RKO (cell line): ENCODE measurements around the gene PPARA.

Experiments used
- DNase-seq: peaks from one replicate; pipeline ENCODE4 v3.0.0-alpha.2; 2016; ENCODE audit warnings: low spot score

Gene PPARA

DNA sequence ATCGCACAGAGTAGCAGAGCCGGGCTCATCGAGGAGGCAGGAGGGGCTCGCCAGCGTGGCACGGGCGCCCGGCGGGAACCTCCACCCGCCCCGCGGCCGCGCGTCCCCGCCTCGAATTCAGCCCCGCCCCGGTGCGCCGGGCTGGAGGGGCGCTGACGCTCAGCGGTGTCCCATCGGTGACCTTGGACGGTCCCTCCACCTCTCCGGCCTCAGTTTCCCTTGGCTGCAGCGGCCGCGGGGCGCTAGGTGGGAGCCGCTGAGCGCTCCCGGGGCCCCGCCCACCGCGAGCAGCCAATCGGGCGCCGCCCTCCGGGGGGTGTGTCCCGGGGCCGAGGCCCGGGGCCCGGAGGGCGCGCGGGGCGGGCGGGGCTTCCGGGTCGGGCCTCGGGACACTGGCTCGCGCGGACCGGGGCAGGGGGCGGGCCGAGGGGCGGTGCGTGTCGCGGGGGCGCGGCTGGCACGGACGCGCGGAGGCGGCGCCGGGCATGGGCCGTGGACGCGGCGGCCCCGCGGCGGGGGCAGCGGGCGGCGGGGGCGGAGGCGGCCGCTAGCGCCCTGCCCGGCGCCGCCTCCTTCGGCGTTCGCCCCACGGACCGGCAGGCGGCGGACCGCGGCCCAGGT, at the start of gene PPARA:
Gene PPARA, plus strand, starts transcription at position 493 of the 621 bp plus-strand sequence. CDS start 47,858 bp downstream, outside the sequence.
- peak; percentile 64 for DNase-seq

DNA sequence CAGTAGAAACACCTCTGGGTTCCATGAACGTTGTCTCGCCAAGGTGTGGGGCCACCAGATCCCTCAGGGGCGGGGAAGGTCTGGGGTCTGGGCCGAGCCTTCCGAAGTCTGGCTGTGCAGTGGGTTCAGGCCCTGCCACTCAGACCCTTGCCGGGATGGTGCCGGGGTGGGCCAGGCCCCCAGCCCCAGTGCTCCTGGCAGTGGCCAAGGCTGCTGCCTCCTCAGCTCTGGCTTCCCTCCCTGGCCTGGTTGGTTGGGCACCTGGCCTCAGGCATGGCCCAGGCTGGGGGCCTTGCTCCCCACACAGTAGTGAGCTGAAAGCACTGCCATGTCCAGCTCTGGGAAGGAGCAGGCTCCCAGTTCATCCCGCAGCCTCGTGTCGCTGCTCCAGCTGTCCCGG, 48.2 kb upstream of the PPARA start:
- DNase-seq: no peak

DNA sequence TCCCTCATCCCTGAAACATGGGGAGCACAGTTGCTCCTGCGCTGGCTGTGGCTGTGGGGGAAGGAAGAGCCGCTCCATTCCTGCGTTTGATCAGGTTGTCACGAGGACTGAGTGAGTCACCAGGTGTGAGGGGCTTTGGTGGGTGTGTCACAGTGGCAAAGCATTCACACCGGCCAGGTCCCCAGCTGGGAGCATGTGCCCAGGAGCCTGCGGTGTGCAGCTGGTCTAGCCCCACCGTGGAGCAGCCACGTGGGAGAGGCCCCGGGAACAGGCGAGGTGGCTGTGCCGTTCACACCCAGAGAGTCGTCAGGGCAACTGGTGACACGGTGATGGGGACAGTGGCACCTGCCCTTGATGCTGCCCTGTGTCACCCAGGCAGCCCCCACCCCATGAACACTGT, 47.6 kb upstream of the PPARA start:
- DNase-seq: no peak

DNA sequence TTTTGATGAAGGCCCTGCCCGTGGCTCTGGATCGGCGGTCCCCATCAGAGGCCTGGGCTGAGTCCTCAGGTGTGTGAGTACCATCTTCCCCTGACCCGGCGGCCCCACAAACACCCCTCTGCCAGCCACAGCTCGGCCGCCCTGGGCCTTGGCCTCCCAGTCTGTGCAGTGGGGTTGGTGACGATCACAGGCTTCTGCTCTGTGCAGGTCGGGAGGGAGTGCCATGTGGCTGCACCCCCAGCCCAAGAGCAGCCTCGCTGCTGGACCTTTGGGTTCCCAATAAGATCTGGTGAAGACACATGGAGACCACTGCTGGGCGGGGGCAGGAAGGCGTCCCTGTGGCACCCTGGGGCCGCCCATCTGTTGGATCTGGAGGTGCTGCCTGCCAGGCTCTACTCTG, 47.1 kb upstream of the PPARA start:
- no peak for DNase-seq

DNA sequence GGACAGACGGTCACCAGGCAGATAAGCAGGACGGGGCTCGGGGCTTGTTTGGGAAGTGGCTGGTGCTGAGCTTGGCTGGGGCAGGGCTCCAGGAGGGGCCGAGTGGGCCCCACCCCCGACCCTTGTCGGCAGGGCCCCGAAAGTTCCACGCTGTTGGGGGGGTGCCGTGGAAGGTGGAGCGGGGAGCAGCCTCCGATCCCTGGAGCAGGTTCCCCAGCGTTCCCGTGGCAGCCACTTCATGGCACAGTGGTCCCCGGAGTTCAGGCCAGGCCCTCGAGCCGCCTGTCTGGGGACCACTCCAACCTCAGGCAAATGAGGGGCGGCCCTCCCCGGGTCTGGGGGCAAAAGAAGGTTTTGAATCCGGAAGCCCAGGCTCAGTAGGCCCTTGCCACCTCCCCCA, 46.7 kb upstream of the PPARA start:
- no peak for DNase-seq

DNA sequence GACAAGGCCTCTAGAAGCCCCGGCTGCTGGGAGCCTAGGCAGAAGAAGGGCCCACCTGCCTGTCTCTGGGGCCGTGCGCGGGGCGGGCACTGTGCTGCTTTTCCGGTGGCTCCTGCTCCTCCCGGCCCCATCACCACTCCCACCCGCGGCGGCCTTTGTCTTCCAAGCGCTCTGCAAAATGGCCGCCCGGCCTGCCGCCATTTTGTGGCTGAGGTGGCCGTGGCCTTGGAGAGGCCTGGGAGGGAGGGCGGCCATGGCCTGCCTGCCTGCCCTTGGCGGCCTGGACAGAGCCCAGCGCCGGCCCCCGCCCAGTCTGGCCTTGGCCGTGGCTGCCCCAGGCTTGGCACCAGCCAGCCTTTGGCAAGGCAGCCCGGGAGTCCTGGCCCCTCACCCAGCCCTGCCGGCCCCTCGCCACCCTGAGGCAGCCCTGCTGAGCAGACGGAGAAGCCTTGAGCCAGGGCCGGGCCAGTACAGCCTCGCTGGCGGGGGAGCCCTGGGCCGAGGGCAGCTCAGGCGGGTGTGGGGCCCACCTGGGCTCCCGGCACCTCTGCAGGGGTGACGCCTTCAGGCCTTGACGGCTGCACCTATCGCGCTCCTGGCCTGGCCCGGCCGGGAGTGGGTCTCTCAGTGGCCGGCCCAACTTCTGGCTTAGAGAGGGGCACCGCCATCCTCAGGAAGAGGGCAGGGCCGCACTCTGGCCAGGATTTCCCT, 46.0 kb upstream of the PPARA start:
- DNase-seq: no peak

DNA sequence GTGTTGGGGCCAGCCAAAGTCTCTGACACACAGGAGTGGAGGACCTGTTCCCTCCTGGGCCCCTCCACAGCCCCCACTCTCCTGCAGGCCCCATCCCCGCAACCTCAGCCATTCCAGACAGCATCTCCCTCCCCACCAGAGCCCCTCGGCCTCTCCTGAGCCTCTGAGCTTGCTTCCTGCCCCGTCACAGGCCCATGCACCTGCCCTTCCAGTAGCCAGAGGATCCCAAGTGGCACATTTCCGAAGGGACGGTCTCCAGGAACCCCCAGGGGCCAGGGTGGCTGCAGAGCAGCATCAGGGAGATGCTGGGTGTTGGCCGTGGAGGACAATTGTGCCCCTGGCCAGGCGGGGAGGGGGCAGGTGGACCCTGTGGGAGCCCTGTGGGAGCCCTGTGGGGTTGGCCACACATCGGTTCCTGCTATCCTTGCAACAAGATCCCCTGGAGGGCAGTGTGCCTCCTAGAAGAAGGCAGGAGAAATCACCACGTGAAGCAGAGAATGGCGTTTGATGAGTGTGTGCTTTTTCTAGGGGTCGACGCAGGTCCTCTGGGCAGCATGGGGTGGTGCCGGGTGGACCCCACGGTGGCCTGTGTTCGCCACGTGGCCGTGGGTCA, 45.3 kb upstream of the PPARA start:
- no peak for DNase-seq

DNA sequence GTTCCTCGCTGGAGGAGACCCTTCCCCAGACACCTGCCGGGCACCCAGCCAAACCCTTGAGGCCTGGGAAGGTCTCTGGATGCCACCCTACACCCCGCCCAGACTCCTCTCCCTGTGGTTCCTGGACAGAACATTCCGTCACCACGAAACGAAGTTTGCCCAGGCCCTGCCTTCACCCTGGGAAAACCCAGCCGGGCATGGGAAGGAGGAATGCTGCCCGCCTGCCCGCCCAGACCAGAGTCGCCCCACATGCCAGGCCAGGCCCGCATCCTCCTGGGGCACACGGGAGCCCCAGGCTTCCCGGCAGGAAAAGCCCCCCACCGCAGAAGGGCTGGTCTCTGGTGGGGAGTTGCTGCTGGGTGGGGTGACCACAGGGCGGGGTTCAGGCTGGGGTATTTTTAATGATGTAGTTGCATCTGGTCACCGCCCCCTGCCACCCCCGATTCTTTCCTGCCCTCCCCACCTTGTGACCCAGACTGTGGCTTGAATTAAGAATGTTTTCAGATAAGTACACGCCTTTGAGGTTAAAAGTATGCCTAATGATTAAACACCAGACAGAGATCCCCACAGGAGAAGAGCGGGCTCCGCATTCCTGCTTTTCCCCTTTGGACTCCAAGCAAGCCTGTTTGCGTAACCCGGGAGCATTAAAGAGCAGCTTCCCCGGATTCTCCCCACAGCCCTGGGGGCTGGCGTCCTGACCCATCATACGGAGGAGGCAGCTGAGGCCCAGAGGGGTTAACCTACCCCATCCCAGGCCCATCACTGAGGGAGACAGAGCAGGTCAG, 44.6 kb upstream of the PPARA start:
- no peak for DNase-seq

DNA sequence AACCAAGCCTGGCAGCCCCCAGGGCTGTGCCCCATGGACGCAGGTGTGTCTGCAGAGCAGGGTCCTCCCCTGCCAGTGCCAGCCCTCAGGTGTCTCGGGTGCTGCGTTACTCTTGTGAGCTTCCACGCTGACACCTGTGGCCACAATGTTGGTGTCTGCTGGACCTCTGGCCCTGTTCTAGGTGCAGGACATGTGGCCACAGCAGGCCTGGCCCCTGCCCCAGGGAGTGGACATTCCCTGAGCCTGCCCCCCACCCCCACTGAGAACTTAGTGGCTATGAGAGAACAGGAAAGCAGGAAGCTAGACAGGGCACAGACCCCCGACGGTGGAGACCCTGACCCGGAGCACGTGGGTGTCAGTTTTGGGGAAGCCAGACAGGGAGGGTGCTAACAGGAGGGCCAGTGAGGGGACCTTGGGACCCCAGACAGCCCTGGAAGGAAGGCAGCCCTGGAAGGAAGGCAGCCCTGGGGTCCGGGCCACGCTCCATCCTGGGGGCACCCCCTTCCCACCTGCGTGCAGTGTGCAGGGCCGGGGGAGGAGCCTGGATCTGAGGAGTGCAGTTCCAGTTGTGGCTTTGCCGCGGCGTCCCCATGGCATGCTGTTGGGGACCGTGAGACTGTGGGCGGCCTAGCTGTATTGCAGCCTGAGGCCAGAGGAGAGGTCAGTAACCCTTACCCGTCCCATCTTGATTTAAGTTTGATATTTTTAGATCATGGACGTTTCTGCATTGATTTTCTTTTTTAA, 43.9 kb upstream of the PPARA start:
- DNase-seq: no peak

DNA sequence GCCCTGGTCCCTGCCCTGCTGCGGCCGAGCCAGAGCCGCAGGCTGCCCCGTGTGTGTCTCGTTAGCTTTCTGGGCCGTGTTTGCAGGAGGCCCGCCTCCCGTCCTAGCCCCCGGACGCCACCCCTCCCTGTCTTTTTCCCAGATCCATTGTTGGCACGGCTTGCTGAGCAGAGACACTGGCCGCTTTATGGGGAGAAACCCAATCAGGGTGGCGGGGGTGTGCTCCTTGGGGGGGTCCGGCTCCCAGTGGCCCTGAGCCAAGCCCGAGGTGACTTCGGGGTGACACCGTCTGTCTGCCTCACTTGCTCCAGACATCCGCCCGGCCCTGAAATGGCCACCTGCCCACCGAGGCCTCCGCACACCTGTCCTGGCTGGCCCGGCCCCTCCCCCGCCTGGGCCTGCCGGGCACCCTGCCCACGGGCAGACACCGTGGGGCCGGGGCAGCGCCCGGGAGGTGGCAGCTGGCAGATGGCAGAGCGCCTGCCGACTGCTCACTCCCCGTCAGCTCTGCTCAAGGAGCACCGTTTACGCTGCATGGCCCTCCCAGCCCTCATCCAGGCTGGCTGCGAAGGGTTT, 43.1 kb upstream of the PPARA start:
- DNase-seq: no peak

DNA sequence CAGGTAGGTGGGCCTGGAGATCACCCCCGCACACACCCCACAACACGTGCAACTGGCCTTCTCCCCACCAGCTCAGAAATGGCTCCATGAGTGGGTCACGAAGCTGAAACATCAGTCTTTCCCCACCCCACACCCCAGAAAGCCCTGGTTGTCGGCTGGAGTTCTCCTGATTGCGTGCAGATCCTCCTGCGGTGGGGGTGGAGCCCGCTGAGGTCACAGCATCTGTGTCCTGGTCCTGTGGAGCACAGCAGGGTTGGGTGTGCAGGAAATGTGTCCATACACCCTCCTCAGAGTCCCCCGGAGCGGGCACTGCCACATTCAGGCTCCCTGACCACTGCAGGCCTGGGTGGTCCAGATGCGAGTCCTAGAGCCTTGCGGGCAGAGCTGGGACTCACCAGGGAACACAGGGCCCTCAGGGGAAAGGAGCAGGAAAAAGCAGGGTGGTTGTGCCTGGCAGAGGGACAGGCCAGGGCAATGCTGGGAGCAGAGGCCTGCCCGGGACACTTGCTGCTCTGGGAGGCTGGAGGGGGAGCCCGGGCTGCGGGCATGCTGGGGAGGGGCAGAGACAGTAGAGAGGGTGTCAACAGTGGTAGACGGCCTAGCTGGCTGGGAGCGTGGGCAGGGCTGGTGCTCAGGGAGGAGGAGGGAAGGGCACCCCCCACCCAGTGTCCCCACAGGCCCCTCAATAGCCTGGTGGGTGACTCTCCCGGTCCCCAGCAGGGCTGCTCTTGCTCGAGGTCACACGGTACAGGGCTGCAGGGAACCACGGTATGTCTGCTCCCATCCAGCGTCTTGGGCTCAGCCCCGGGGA, 42.4 kb upstream of the PPARA start:
- DNase-seq: no peak

DNA sequence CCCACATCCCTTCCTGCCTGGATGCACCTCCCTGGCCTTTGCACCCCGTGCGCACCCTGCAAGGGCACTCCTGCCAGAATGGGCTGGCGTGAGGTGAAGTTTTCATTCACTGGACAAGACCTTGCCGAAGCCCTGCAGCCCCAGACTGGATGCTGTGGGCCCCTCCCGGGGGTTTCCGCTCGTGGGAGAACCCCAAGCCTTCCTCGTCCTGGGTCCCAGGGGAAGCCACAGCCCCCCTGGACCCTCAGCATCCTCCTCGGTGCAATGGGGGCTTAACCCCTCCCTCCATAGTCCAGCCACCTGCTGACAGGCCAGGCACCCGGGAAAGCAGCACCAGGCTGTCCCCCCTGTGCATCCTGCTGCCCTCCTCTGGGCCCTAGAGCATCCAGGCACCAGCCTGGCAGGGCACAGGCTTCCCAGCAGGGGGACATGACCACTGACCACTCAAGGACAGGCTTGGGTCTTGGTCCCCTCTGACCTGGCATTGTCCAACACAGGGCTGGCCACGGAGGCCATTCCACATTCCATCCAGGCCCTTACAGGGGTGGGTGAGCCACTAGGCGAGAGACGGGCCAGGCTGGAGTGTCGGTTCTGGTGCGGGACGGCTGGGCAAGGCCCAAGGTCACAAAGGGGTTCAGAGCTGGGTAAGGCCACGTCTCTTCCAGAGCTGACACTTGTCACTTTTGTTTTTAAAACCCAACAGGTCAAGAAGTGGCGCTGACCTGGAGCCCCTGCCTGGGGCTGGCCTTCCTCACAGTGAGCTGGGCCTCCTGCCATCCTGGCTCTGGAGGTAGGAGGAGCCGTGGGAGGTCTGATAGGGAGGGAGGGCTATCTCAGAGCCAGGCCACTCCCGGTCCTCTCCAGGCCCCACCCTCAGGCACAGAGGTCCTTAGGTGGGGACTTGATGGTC, 41.5 kb upstream of the PPARA start:
- no peak for DNase-seq

DNA sequence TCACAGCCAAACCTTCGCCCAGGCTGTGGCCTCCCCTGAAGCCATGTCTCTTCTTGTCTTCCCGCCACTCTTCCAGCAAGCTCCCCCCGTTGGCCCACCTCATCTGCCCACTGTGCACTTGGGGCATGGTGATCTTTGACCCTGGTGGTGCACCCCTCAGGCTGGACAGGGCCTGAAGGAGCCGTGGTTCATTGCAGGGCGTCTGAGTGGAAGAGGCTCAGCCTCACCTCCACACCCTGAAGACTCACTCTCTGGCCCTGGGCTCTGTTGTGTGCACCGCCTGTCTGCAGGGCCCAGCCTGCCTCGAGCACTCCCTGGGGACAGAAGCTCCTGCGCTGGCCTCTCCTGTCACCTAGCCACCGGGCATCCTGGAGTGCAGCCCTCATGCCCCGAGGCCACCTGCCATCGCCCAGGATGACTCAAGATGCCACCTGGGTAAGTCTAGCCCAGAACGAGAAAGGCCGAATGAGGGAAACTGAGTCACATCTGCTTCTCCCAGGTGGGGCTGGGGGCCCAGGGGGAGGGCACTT, 40.8 kb upstream of the PPARA start:
- DNase-seq: no peak

DNA sequence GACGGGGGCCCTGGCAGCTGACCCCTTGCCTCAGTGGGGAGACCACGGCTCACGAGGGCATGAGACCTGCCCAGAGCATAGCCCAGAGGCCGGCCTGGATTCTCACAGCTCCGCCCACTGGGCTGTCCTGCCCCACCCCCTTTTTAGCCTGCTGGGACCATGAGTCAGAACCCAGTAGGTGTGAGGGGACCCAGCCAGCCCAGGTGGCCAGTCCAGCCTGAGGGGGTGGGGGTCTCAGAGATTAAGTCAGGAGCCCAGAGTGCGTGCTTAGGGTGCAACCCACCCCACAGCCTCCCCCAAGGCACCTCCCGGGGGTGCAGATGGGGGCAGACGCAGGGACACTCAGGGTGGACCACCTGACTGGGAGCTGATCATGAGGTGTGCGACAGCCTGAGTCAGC, 40.1 kb upstream of the PPARA start:
- peak; percentile 40 for DNase-seq

DNA sequence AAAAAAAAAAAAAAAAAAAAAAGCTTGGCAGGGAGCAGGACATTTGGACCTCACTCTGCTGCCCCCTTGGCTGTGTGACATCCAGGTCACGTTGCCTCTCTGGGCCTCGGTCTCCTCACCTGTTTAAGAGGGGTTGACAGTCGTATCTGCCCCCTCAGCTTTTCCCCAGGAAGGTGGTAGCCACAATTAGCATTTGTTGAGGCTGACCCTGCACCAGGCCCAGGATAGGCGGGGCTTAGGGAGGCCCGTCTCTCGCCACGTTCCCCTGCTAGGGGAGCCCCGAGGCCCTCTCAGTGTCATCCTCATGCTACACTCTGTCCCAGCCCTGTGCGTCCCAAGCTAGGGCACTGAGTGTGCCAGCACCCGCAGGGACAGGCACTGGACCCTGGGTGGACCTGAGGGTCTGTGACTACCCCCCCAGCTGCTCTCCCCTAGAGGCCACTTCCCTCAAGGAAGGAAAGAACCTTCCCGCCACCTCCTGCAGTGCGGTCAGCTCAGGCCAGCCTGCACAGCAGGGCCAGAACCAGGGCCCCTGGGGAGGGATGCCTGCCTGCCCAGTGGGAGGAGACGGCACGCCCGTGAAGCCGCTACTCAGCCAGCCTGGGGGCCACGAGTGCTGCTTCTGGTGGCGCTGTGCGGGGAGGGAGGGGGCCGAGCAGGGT, 38.5 kb upstream of the PPARA start:
- no peak for DNase-seq

DNA sequence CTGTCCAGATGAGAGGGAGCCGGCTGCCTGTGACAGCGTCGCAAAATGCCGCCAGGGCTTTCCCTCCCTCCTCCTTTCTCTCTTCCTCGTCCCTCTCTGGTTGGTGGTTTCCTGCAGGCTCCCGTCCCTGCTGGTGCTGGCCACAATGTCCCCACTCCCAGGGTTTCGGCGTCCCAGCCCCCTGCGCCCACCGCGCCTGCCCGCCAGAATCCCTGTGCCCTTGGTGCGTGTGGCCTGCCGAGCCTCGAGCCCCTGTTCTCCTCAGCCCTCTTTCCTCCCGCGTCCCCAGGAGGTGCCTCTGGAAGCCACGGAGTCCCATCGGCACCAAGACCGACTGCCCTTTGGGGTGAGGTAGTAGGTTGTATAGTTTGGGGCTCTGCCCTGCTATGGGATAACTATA, 37.9 kb upstream of the PPARA start:
- no peak for DNase-seq

DNA sequence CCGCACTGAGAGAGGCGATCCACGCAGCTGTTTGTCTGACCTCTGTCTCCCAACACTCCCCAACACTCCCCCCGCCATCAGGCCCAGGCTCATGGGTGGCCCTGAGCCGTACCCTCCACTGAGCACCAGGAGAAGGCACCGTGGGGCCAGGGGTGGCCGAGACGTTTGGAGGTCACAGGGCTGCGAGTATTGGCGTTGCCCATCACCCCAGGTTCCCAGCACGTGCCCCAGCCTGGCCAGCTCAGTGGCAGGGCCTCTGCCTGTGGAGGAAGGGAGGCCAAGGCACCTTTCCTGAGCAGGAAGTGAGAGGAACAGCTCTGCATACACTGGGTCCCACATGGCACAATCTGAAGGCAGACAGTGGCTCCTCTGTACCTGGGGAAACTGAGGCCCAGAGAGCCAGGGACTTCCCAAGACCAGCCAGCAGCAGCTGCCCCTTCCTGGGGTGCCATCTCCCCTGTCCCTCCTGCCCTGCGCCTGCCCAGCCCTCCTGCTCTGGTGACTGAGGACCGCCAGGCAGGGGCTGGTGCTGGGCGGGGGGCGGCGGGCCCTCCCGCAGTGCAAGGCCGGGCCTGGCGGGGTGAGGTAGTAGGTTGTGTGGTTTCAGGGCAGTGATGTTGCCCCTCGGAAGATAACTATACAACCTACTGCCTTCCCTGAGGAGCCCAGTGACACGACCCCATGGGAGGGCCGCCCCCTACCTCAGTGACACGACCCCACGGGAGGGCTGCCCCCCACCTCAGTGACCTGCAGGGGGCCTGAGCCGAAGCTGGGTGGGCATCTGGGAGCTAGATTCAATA, 37.0 kb upstream of the PPARA start:
- no peak for DNase-seq

DNA sequence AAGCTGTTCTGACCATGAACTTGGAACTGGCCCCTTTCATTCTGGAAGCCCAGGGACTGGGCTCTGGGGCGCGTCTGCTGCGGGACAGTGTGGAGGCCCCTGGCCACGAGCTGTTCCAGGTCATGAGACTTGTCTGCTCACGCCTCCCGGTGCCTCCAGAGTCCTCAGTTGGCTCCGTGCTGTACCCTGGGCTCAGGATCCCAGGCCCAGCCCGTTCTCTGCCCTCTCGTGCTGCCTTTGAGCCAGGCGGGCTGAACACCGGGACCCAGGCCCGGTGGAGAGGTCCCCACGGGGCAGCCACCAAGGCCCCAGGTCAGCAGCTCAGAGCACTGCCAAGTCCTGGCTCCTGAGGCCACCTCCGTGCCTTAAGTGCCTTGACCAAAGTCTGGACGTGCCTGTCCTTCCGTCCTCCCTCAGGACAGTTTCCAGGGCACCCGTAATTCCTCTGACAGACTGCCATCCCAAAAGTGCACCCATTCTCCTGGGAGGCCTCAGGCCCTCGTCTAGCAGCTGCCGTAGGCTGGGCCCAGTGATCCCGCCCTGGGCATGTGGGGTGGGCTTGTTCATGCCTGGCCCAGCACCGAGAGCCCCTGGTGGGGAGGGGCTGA, 36.3 kb upstream of the PPARA start:
- no peak for DNase-seq
